H1 (cell line): ENCODE data around the gene RFFL. TPM values are rescaled to one million over a fixed set of nuclear protein-coding genes. Genes with fewer than 3 reads are reported as not detected.

ENCODE experiments used
- CTCF ChIA-PET: fragments of 300-600 bp; sonication (Branson Sonifier 250); formaldehyde crosslinking; loops from one replicate; lab custom pipeline; 2021; ENCODE audit not compliant: partially characterized antibody; lab: Charles Lee
- POLR2A ChIA-PET: fragments of 300-600 bp; sonication (Branson Sonifier 250); formaldehyde crosslinking; loops from one replicate; lab custom pipeline; 2021; ENCODE audit warnings: inconsistent platforms; ENCODE audit not compliant: partially characterized antibody; lab: Charles Lee
- DNase-seq, 2 experiments: peaks; one replicate each; pipeline versions ENCODE4 v3.0.0 to v3.0.0-alpha.2; 2010 to 2022; ENCODE audit warnings: low spot score in 2 of 2, low read depth in 1 of 2, mixed read lengths in 1 of 2
- FAIRE-seq: peaks from 2 replicates; lab custom pipeline; 2011; peaks lifted over from hg19 to GRCh38; lab: Jason Lieb, UNC
- H2AFZ ChIP-seq: 2 replicates; pipeline ENCODE4 v1.8.1; 2012; ENCODE audit warnings: low read length, inconsistent platforms
- H2AK5ac ChIP-seq: 2 replicates; pipeline ENCODE4 v1.6.1; 2013; ENCODE audit warnings: low read depth, low read length
- H2BK120ac ChIP-seq: replicated peaks from 2 replicates; pipeline ENCODE3; 2013; ENCODE audit warnings: low read depth, low read length, inconsistent platforms
- H2BK12ac ChIP-seq: 2 replicates; pipeline ENCODE4 v1.6.1; 2013; ENCODE audit warnings: low read depth, low read length
- H2BK15ac ChIP-seq: 2 replicates; pipeline ENCODE4 v1.6.1; 2013; ENCODE audit warnings: low read length
- H2BK20ac ChIP-seq: 2 replicates; pipeline ENCODE4 v1.6.1; 2013; ENCODE audit warnings: low read length
- H2BK5ac ChIP-seq: 2 replicates; pipeline ENCODE4 v1.6.1; 2013; ENCODE audit warnings: low read depth, low read length
- H3K14ac ChIP-seq: 2 replicates; pipeline ENCODE4 v1.6.1; 2013; ENCODE audit warnings: inconsistent platforms; ENCODE audit not compliant: insufficient read length
- H3K18ac ChIP-seq: 2 replicates; pipeline ENCODE4 v1.6.1; 2013; ENCODE audit warnings: low read length; ENCODE audit errors: extremely low read depth
- H3K23ac ChIP-seq: 2 replicates; pipeline ENCODE4 v1.6.1; 2013; ENCODE audit warnings: inconsistent platforms; ENCODE audit not compliant: insufficient read length
- H3K23me2 ChIP-seq: 2 replicates; pipeline ENCODE4 v1.6.1; 2013; ENCODE audit warnings: low read depth, low read length
- H3K27ac ChIP-seq: 2 replicates; pipeline ENCODE4 v1.6.1; 2011; ENCODE audit warnings: low read depth, low read length, inconsistent platforms
- H3K27me3 ChIP-seq, 4 experiments: replicated peaks in 1 of 4; 1 replicate in 1 of 4; 2 replicates in 3 of 4; pipeline versions ENCODE4 v1.6.1 to v1.8.1; 2011 to 2013; ENCODE audit warnings: low read length in 3 of 4, mild to moderate bottlenecking in 3 of 4, inconsistent platforms in 2 of 4, mixed read lengths in 2 of 4, moderate library complexity in 1 of 4; ENCODE audit not compliant: control insufficient read depth in 3 of 4, insufficient read depth in 3 of 4; ENCODE audit errors: extremely low read depth in 1 of 4
- H3K36me3 ChIP-seq, 4 experiments: 2 replicates each; pipeline versions ENCODE4 v1.6.1 to v1.8.1; 2011 to 2013; ENCODE audit warnings: mild to moderate bottlenecking in 4 of 4, low read length in 3 of 4, moderate library complexity in 2 of 4, control low read depth in 1 of 4, inconsistent platforms in 1 of 4; ENCODE audit not compliant: insufficient read depth in 4 of 4, control insufficient read depth in 2 of 4
- H3K4ac ChIP-seq: replicated peaks from 2 replicates; pipeline ENCODE3; 2013; ENCODE audit warnings: low read length, low read depth, mixed read lengths, inconsistent platforms; ENCODE audit not compliant: insufficient read length
- H3K4me1 ChIP-seq, 4 experiments: replicated peaks in 1 of 4; 1 replicate in 1 of 4; 2 replicates in 3 of 4; pipeline versions ENCODE4 v1.6.1 to v1.8.1; 2011 to 2013; ENCODE audit warnings: low read length in 3 of 4, inconsistent platforms in 2 of 4, mixed read lengths in 1 of 4; ENCODE audit not compliant: insufficient read depth in 4 of 4, control insufficient read depth in 3 of 4
- H3K4me2 ChIP-seq, 2 experiments: 2 replicates each; pipeline versions ENCODE4 v1.6.1 to v1.8.1; 2011 to 2013; ENCODE audit warnings: low read depth in 2 of 2, low read length in 2 of 2, control low read depth in 1 of 2, inconsistent platforms in 1 of 2, mild to moderate bottlenecking in 1 of 2; ENCODE audit not compliant: insufficient read depth in 1 of 2
- H3K4me3 ChIP-seq, 4 experiments: fragments of 200-600, 300-600 bp in 1 of 4; sonication (generic), shearing (Covaris generic), sonication (Bioruptor Twin) in 1 of 4; 2 replicates each; pipeline versions ENCODE4 v1.5.1 to v1.8.1; 2011 to 2016; ENCODE audit warnings: low read length in 4 of 4, low read depth in 3 of 4, control low read depth in 2 of 4, inconsistent platforms in 2 of 4, mild to moderate bottlenecking in 2 of 4, mixed read lengths in 1 of 4, moderate library complexity in 1 of 4; ENCODE audit not compliant: insufficient read depth in 2 of 4; ENCODE audit errors: extremely low read depth in 1 of 4
- H3K56ac ChIP-seq: replicated peaks from 2 replicates; pipeline ENCODE3; 2013; ENCODE audit warnings: low read depth, mild to moderate bottlenecking, mixed read lengths, low read length, inconsistent platforms; ENCODE audit not compliant: insufficient read length
- H3K79me1 ChIP-seq: 2 replicates; pipeline ENCODE4 v1.6.1; 2013; ENCODE audit warnings: low read depth, low read length, control low read depth
- H3K79me2 ChIP-seq, 2 experiments: 2 replicates each; pipeline versions ENCODE4 v1.6.1 to v1.8.1; 2012 to 2013; ENCODE audit warnings: low read length in 2 of 2, mild to moderate bottlenecking in 2 of 2, inconsistent platforms in 1 of 2; ENCODE audit not compliant: insufficient read depth in 2 of 2, control insufficient read depth in 1 of 2
- H3K9ac ChIP-seq, 4 experiments: replicated peaks in 1 of 4; 1 replicate in 1 of 4; 2 replicates in 3 of 4; pipeline versions ENCODE4 v1.6.1 to v1.8.1; 2011 to 2013; ENCODE audit warnings: low read depth in 3 of 4, low read length in 3 of 4, control low read depth in 2 of 4, mild to moderate bottlenecking in 2 of 4, moderate library complexity in 2 of 4, inconsistent platforms in 1 of 4; ENCODE audit errors: extremely low read depth in 1 of 4
- H3K9me3 ChIP-seq, 2 experiments: 2 replicates each; pipeline versions ENCODE4 v1.6.1 to v1.8.1; 2012 to 2013; ENCODE audit warnings: mild to moderate bottlenecking in 2 of 2, moderate library complexity in 2 of 2, control low read depth in 1 of 2, inconsistent platforms in 1 of 2, low read depth in 1 of 2, low read length in 1 of 2, mixed read lengths in 1 of 2; ENCODE audit not compliant: insufficient read depth in 2 of 2
- H4K20me1 ChIP-seq, 2 experiments: replicated peaks in 1 of 2; 2 replicates each; pipeline versions ENCODE3 to v1.8.1; 2011 to 2013; ENCODE audit warnings: inconsistent platforms in 2 of 2, low read length in 2 of 2, mild to moderate bottlenecking in 1 of 2; ENCODE audit not compliant: insufficient read depth in 2 of 2, control insufficient read depth in 1 of 2
- H4K5ac ChIP-seq: 2 replicates; pipeline ENCODE4 v1.6.1; 2013; ENCODE audit warnings: low read length, low read depth, mixed read lengths, inconsistent platforms; ENCODE audit not compliant: insufficient read length
- H4K8ac ChIP-seq: 2 replicates; pipeline ENCODE4 v1.8.0; 2013; ENCODE audit warnings: mild to moderate bottlenecking, moderate library complexity, low read length, inconsistent platforms; ENCODE audit not compliant: insufficient read depth; ENCODE audit errors: extremely low read depth
- H4K91ac ChIP-seq: replicated peaks from 2 replicates; pipeline ENCODE3; 2013; ENCODE audit warnings: low read length, mixed read lengths, inconsistent platforms; ENCODE audit not compliant: insufficient read length
- FOSL1 ChIP-seq: IDR thresholded peaks from 2 replicates; pipeline ENCODE4 v1.6.1; 2011; ENCODE audit warnings: mild to moderate bottlenecking, low read depth, low read length, moderate library complexity; ENCODE audit not compliant: insufficient read depth
- WGBS, 2 experiments: shearing (Covaris generic) in 1 of 2; methylation state at CpG; one replicate each; pipeline versions ENCODE4 v1.1.6 to v1.1.7; 2013 to 2015; ENCODE audit warnings: low lambda C conversion rate in 2 of 2, mixed read lengths in 2 of 2, inconsistent platforms in 1 of 2, low coverage in 1 of 2, missing lambda C conversion rate in 1 of 2; ENCODE audit not compliant: insufficient replicate concordance in 2 of 2, insufficient coverage in 1 of 2, insufficient read length in 1 of 2; ENCODE audit errors: extremely low coverage in 1 of 2, missing lambda C conversion rate in 1 of 2; 5-methylcytosine and 5-hydroxymethylcytosine counted together
- polyA plus RNA-seq, 7 experiments: library from polyadenylated mRNA; depleted of rRNA in 3 of 7; stranded (reverse) in 5 of 7; unstranded in 2 of 7; fragments of >200 nt in 5 of 7; fragments of 200-250 nt in 2 of 7; gene quantifications; 1 replicate in 5 of 7; 2 replicates in 1 of 7; 4 replicates in 1 of 7; pipeline versions ENCODE4 v1.2.1 to v1.2.3, GENCODE V29; 2011 to 2013; ENCODE audit warnings: missing spikeins in 2 of 7, mixed read lengths in 2 of 7
- total RNA-seq: library from RNA; stranded (reverse); fragmentation: NEBNext Ultra II Directional; extraction: Animal tissue kit (Norgen Biotek cat#: 25700); gene quantifications from 2 replicates; pipeline ENCODE4 v1.2.1, GENCODE V29; 2021

Gene RFFL
- total and polyA plus RNA-seq, 2 of the 8 experiments (the other 6 are each of a cell fraction or from before 2014, with no cell fraction given), result 14.0 to 24.5 TPM

DNA sequence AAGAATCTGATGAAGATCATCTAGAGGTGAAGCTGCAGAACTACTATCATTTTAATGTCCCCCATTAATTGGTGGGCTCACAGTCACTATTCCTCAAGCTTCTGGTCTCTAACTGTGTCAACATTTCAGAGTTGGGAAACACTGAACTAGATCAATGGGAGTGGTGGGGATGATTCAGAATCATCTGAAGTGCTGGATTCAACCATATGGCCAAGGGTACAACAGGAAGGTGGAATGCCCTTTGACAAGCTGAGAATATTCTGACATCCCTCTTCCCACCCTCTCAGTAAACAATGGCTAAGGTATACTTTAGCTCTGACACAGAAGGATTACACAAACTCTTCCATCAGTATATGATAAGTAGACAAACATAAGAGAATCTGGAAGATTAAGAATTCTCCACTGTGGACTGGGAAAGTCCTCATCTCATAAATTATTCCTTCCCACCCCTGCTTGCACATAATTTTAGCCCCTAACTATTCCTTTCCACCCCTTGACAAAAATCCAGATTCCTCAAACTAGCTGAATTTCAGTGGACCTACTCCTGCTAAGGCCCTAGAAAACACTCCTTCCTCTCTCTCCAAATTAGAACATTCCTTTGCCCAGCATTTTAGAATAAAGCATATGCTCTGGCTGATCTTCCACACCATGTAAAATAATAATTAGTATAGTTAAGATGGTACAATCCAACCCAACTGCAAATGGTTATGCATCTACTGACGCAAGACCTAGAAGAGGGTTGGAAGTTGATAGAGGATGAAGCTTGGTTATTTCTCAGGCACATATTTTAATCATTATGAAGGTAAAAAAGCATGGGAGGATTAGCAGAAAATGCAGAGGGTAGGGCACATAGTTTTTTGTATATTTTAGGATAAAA is 16.3 kb upstream of the RFFL start:
- Histone ChIP-seq H3K79me2 (peaks cover 0 to 7% of the 10 kb centered on the region in 2 experiments; a peak in 1 of 4 replicates), H2BK20ac (no peak overlapping the region), H3K4me1 (peaks cover 0 to 6% (median 4%) of the 10 kb centered on the region in 4 experiments; a peak in 3 of 7 replicates), H4K20me1 (no peaks in the 10 kb centered on the region), H3K36me3 (no peaks in the 10 kb centered on the region), H3K23ac (no peak overlapping the region), H3K23me2 (no peaks in the 10 kb centered on the region), H2BK12ac (no peak overlapping the region), H2AFZ (no peak overlapping the region), H3K4me2 (no peak overlapping the region), H2AK5ac (no peak overlapping the region), H3K18ac (no peak overlapping the region), H3K14ac (no peak overlapping the region), H3K4ac (no peak overlapping the region), H3K27me3 (no peaks in the 10 kb centered on the region), H3K9ac (no peak overlapping the region), H4K91ac (no peak overlapping the region), H3K56ac (no peak overlapping the region), H3K9me3 (no peaks in the 10 kb centered on the region), H2BK120ac (no peak overlapping the region), H4K5ac (no peak overlapping the region), H3K27ac (no peak overlapping the region), H3K4me3 (no peak overlapping the region), H4K8ac (no peak overlapping the region), H2BK15ac (no peak overlapping the region), H3K79me1 (no peaks in the 10 kb centered on the region; the same call in 1 of the 2 replicates), H2BK5ac (no peak overlapping the region)
- 94% methylated on average over 1 of the region's 1 CpG; no CpG with 5 or more reads in 1 of the 2 experiments for WGBS, 2 experiments
- FAIRE-seq (no peak), DNase-seq (no peak)
- ChIA-PET POLR2A (interaction anchor here (0.6 to 1.8 kb wide), 4 partner anchors 16 to 69 kb away, joined by 3 to 5 read pairs (median 3); partner anchors contain the start of gene RFFL), CTCF (interaction anchor here (0.6 to 4.4 kb wide), 5 partner anchors 10 to 79 kb away, joined by 3 to 22 read pairs (median 3); partner anchors contain the start of gene FNDC8)
- TF ChIP-seq FOSL1, result no peak
